ENCODE data around the gene ATAD3B.
"Not testable (repeated sequence)": the region's sequence is repeated elsewhere in the genome, so short reads cannot be mapped to it uniquely, and the experiment has no call there.

DNA sequence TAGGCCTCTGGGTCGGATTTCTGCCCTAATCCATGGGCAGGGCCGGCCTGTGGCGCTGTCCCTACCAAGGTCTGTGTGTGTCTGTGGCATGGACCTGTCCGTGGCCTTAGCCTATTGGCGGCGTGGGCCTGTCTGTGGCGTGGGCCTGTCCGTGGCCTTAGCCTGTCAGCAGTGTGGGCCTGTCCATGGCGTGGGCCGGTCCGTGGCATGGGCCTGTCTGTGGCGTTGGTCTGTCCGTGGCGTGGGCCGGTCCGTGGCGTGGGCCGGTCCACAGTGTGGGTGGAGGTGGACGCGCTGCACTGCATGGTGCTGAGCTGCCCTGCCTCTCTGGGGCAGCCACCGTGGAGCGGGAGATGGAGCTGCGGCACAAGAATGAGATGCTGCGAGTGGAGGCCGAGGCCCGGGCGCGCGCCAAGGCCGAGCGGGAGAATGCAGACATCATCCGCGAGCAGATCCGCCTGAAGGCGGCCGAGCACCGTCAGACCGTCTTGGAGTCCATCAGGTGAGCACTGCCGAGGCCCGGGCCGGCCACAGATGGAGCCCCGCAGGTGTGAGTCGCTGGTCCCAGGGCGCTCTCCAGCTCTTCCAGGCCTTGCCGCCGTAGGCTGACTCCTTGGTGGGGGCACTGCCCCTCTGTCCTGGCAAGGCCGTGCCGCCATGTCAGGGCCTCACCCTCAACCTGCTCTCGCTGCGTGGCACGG, 48.4 kb downstream of the ATAD3B start:
- TF ChIP-seq CTCF, POLR2A (IDR thresholded peaks at IDR 0.05): not testable (repeated sequence)
